ENCODE results near the gene ACAN. TPM values are rescaled to one million over a fixed set of nuclear protein-coding genes. Genes with fewer than 3 reads are reported as not detected.

The ACAN gene
- total RNA-seq, result under 0.01 TPM in 2 replicates

GRCh38 chr15:88803241-88803919 lies at the start of gene ACAN:
Gene ACAN, plus strand, starts transcription at chr15:88803436. Its CDS starts 32,771 bp downstream, at chr15:88836207.

GRCh38 chr15:88894819-88895767 lies 91.9 kb downstream of the ACAN start, which contains the start of gene HAPLN3:
Gene HAPLN3, minus strand, starts transcription at chr15:88895544. Its CDS starts 8,246 bp downstream, at chr15:88887298.

GRCh38 chr15:88913017-88913849 lies 110.0 kb downstream of the ACAN start, which contains the start of gene MFGE8:
Gene MFGE8, minus strand, starts transcription at chr15:88913379. Its CDS starts 60 bp downstream, at chr15:88913319.

Other genes starting within 250 kb of the ACAN start
- 71.3 and 155 TPM in 2 replicates for gene AEN, start 182.1 kb upstream of the ACAN start, total RNA-seq
- 2.6 and 5.0 TPM in 2 replicates for gene ISG20, start 164.4 kb upstream of the ACAN start, total RNA-seq
- gene HAPLN3, start 92.1 kb downstream of the ACAN start, total RNA-seq, result 3.5 and 4.2 TPM in 2 replicates
- gene MFGE8, start 109.9 kb downstream of the ACAN start, total RNA-seq, result 142 and 207 TPM in 2 replicates